Liver (tissue), 3 donors: ENCODE data around the gene TSHZ2.

Source experiments
- FOXA1 ChIP-seq: IDR thresholded peaks from 2 replicates; pipeline ENCODE4 v1.6.1; 2016; ENCODE audit warnings: antibody characterized with exemption
- MAX ChIP-seq: IDR thresholded peaks from 2 replicates; pipeline ENCODE4 v1.6.1; 2016; ENCODE audit warnings: antibody characterized with exemption
- RAD21 ChIP-seq, 2 donors: IDR thresholded peaks; 2 replicates each; pipeline ENCODE4 v1.6.1; 2016; ENCODE audit warnings: antibody characterized with exemption in 2 of 2, mild to moderate bottlenecking in 2 of 2
- YY1 ChIP-seq: IDR thresholded peaks from 2 replicates; pipeline ENCODE4 v1.6.1; 2016; ENCODE audit warnings: antibody characterized with exemption, mild to moderate bottlenecking
- TF ChIP-seq, protein P1 (sequence below): IDR thresholded peaks from 2 replicates; pipeline ENCODE4 v1.6.1; 2016; ENCODE audit warnings: antibody characterized with exemption, mild to moderate bottlenecking
- TF ChIP-seq, protein P2 (sequence below): fragments of 150-350 bp; IDR thresholded peaks from 2 replicates; pipeline ENCODE4 v1.5.1; 2017; ENCODE audit warnings: improper control_type of control experiment, low read depth, low read length; ENCODE audit not compliant: missing input control
- donor health status: healthy.
- donor health status: healthy.

GRCh38 chr20:53175135-53175780 lies 203.1 kb downstream of the TSHZ2 start:
- TF ChIP-seq, protein P1, sequence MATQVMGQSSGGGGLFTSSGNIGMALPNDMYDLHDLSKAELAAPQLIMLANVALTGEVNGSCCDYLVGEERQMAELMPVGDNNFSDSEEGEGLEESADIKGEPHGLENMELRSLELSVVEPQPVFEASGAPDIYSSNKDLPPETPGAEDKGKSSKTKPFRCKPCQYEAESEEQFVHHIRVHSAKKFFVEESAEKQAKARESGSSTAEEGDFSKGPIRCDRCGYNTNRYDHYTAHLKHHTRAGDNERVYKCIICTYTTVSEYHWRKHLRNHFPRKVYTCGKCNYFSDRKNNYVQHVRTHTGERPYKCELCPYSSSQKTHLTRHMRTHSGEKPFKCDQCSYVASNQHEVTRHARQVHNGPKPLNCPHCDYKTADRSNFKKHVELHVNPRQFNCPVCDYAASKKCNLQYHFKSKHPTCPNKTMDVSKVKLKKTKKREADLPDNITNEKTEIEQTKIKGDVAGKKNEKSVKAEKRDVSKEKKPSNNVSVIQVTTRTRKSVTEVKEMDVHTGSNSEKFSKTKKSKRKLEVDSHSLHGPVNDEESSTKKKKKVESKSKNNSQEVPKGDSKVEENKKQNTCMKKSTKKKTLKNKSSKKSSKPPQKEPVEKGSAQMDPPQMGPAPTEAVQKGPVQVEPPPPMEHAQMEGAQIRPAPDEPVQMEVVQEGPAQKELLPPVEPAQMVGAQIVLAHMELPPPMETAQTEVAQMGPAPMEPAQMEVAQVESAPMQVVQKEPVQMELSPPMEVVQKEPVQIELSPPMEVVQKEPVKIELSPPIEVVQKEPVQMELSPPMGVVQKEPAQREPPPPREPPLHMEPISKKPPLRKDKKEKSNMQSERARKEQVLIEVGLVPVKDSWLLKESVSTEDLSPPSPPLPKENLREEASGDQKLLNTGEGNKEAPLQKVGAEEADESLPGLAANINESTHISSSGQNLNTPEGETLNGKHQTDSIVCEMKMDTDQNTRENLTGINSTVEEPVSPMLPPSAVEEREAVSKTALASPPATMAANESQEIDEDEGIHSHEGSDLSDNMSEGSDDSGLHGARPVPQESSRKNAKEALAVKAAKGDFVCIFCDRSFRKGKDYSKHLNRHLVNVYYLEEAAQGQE, result no peak
- TF ChIP-seq, protein P2, sequence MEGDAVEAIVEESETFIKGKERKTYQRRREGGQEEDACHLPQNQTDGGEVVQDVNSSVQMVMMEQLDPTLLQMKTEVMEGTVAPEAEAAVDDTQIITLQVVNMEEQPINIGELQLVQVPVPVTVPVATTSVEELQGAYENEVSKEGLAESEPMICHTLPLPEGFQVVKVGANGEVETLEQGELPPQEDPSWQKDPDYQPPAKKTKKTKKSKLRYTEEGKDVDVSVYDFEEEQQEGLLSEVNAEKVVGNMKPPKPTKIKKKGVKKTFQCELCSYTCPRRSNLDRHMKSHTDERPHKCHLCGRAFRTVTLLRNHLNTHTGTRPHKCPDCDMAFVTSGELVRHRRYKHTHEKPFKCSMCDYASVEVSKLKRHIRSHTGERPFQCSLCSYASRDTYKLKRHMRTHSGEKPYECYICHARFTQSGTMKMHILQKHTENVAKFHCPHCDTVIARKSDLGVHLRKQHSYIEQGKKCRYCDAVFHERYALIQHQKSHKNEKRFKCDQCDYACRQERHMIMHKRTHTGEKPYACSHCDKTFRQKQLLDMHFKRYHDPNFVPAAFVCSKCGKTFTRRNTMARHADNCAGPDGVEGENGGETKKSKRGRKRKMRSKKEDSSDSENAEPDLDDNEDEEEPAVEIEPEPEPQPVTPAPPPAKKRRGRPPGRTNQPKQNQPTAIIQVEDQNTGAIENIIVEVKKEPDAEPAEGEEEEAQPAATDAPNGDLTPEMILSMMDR, result no peak
- no peak for TF ChIP-seq YY1
- no peak for TF ChIP-seq MAX
- TF ChIP-seq FOXA1, result no peak
- no peak for TF ChIP-seq RAD21 (IDR thresholded peaks at IDR 0.05)
